K562 (cell line): ENCODE measurements around the gene KAZALD1. TPM values are rescaled to one million over a fixed set of nuclear protein-coding genes. Genes with fewer than 3 reads are reported as not detected.

ENCODE experiments used
- CTCFL ChIP-seq: IDR thresholded peaks from 2 replicates; pipeline ENCODE4 v1.6.1; 2011; ENCODE audit warnings: borderline replicate concordance, low read depth, mild to moderate bottlenecking, moderate library complexity, low read length; ENCODE audit not compliant: insufficient read depth, poor library complexity, severe bottlenecking
- DIDO1 ChIP-seq: fragments of 450-650 bp; IDR thresholded peaks from 2 replicates; pipeline ENCODE4 v1.6.1; 2016; ENCODE audit warnings: low read depth, missing biosample characterization, missing genetic modification characterization
- E2F1 ChIP-seq: sonication (generic); formaldehyde crosslinking; IDR thresholded peaks from 2 replicates; pipeline ENCODE4 v1.8.1; 2023; ENCODE audit warnings: mild to moderate bottlenecking, missing genetic modification reagents, moderate library complexity
- FOSL1 ChIP-seq: fragments of 200-800 bp; sonication (Bioruptor generic); conservative IDR thresholded peaks from 2 replicates; pipeline ENCODE4 v1.6.1; 2016; ENCODE audit warnings: missing genetic modification characterization, missing compliant biosample characterization
- GTF2F1 ChIP-seq: IDR thresholded peaks from 2 replicates; pipeline ENCODE4 v1.6.1; 2011; ENCODE audit warnings: low read depth, low read length, improper control_type of control experiment
- HMGN3 ChIP-seq: IDR thresholded peaks from 2 replicates; pipeline ENCODE4 v1.6.1; 2011; ENCODE audit warnings: borderline replicate concordance, low read depth, mild to moderate bottlenecking, mixed read lengths, low read length; ENCODE audit not compliant: insufficient read length; ENCODE audit errors: extremely low read depth
- NCOA2 ChIP-seq, 2 experiments: fragments of 450-650 bp; IDR thresholded peaks; 2 replicates each; pipeline ENCODE4 v1.6.1; 2018; ENCODE audit warnings: mild to moderate bottlenecking in 2 of 2, moderate library complexity in 1 of 2; ENCODE audit not compliant: partially characterized antibody in 2 of 2
- NCOA4 ChIP-seq: fragments of 450-650 bp; IDR thresholded peaks from 2 replicates; pipeline ENCODE4 v1.6.1; 2018; ENCODE audit warnings: mild to moderate bottlenecking; ENCODE audit not compliant: partially characterized antibody
- NR2C2 ChIP-seq, 2 experiments: fragments of 200-800 bp in 1 of 2; sonication (Bioruptor generic) in 1 of 2; sonication (generic) in 1 of 2; formaldehyde crosslinking in 1 of 2; IDR thresholded peaks; 2 replicates each; pipeline versions ENCODE4 v1.6.1 to v1.8.0; 2016 to 2022; ENCODE audit warnings: mild to moderate bottlenecking in 1 of 2, missing compliant biosample characterization in 1 of 2, missing genetic modification characterization in 1 of 2, missing genetic modification reagents in 1 of 2
- NR3C1 ChIP-seq: sonication (generic); formaldehyde crosslinking; IDR thresholded peaks from 2 replicates; pipeline ENCODE4 v1.8.1; 2022; ENCODE audit warnings: missing genetic modification reagents
- POLR2A ChIP-seq: fragments of 450-650 bp; conservative IDR thresholded peaks from 2 replicates; pipeline ENCODE4 v1.6.1; 2016
- SAFB ChIP-seq: fragments of 200-400 bp; formaldehyde crosslinking; IDR thresholded peaks from 2 replicates; pipeline ENCODE4 v1.6.1; 2017; ENCODE audit warnings: low read depth, low read length, borderline replicate concordance
- TEAD2 ChIP-seq: fragments of 450-650 bp; IDR thresholded peaks from 2 replicates; pipeline ENCODE4 v1.6.1; 2016; ENCODE audit warnings: missing genetic modification characterization, control low read depth, missing compliant biosample characterization
- ZBTB7A ChIP-seq: IDR thresholded peaks from 2 replicates; pipeline ENCODE4 v1.6.1; 2011; ENCODE audit warnings: low read depth, mild to moderate bottlenecking, low read length, moderate library complexity, borderline replicate concordance; ENCODE audit not compliant: control insufficient read depth
- ZNF224 ChIP-seq: sonication (generic); formaldehyde crosslinking; IDR thresholded peaks from 2 replicates; pipeline ENCODE4 v1.8.0; 2022; ENCODE audit warnings: mild to moderate bottlenecking, missing genetic modification reagents
- ZNF449 ChIP-seq: fragments of 250-450 bp; sonication (Bioruptor Pico); IDR thresholded peaks from 2 replicates; pipeline ENCODE4 v1.8.0; 2022; ENCODE audit warnings: moderate library complexity, mild to moderate bottlenecking, inconsistent platforms
- ZNF609 ChIP-seq: sonication (generic); formaldehyde crosslinking; IDR thresholded peaks from 2 replicates; pipeline ENCODE4 v1.8.1; 2023; ENCODE audit warnings: missing genetic modification reagents, mild to moderate bottlenecking, borderline replicate concordance
- ZNF77 ChIP-seq: fragments of 250-450 bp; sonication (Bioruptor Pico); IDR thresholded peaks from 2 replicates; pipeline ENCODE4 v1.5.0; 2020
- polyA plus RNA-seq, 8 experiments: library from polyadenylated mRNA; depleted of rRNA in 4 of 8; stranded (reverse) in 5 of 8; unstranded in 3 of 8; fragments of >200 nt; fragmentation: Nextera tagmentation in 2 of 8; fragmentation: Illumina TruSeq in 1 of 8; extraction: Ambion mirVana in 2 of 8; extraction: Trizol in 1 of 8; gene quantifications; 2 replicates each; pipeline versions ENCODE4 v1.2.1 to v1.2.3, GENCODE V29; 2011 to 2014; ENCODE audit warnings: inconsistent platforms in 1 of 8, missing spikeins in 1 of 8
- total RNA-seq, 7 experiments: library from RNA; depleted of rRNA in 6 of 7; stranded (reverse); fragments of >200 nt in 6 of 7; fragmentation: Illumina TruSeq in 2 of 7; extraction: Trizol in 2 of 7; gene quantifications; 2 replicates each; pipeline versions ENCODE4 v1.2.1 to v1.2.3, GENCODE V29; 2011 to 2021; ENCODE audit warnings: low replicate concordance in 1 of 7

KAZALD1 gene
- total and polyA plus RNA-seq, 9 of the 15 experiments (the other 6 are each of a cell fraction or from before 2014, with no cell fraction given), result 0.15 to 10.0 (median 4.9) TPM

GRCh38 chr10:101061624-101062231 lies at the start of gene KAZALD1 (continued):
- TF ChIP-seq ZBTB7A, result 0 out of 2 replicates have a peak, but pooled peaks have one; percentile 23
- TF ChIP-seq HMGN3, result no peak
- TF ChIP-seq DIDO1 (tag), result no peak
- no peak for TF ChIP-seq CTCFL
- TF ChIP-seq NR3C1, result no peak
- TF ChIP-seq POLR2A, result peak; percentile 8; the same call in 1 of the 2 replicates
- TF ChIP-seq NCOA4, result no peak
- no peak for TF ChIP-seq FOSL1 (tag)
- TF ChIP-seq ZNF609 (CRISPR knock-in tag), result no peak
- no peak for TF ChIP-seq GTF2F1
- no peak for TF ChIP-seq E2F1 (CRISPR knock-in tag)
- TF ChIP-seq ZNF77 (CRISPR knock-in tag), result no peak
- no peak for TF ChIP-seq TEAD2
- no peak for TF ChIP-seq SAFB
- no peak for TF ChIP-seq NCOA2 (IDR thresholded peaks at IDR 0.05; ENCODE audit: partially characterized antibody in 2 of 2)
- TF ChIP-seq ZNF224 (CRISPR knock-in tag), result no peak
- TF ChIP-seq ZNF449 (CRISPR knock-in tag), result no peak
- TF ChIP-seq NR2C2 (CRISPR knock-in tag; IDR thresholded peaks at IDR 0.05), result no peak
- peak; percentile 10; the same call in 1 of the 2 replicates for TF ChIP-seq NR2C2 (tag; IDR thresholded peaks at IDR 0.05)
- TF ChIP-seq, all 486 proteins: peak for 12
